Rectal smooth muscle tissue (tissue), 1 donor: ENCODE measurements around the gene LPCAT3.

Experiments
- H3K27ac ChIP-seq: one replicate; pipeline ENCODE4 v1.7.0; 2013; ENCODE audit warnings: low read depth, low read length, inconsistent platforms
- H3K27me3 ChIP-seq: one replicate; pipeline ENCODE4 v1.7.0; 2013; ENCODE audit warnings: low read length; ENCODE audit not compliant: control insufficient read depth, insufficient read depth
- H3K36me3 ChIP-seq: one replicate; pipeline ENCODE4 v1.7.0; 2013; ENCODE audit warnings: low read length; ENCODE audit not compliant: control insufficient read depth, insufficient read depth
- H3K4me1 ChIP-seq: one replicate; pipeline ENCODE4 v1.7.0; 2013; ENCODE audit warnings: low read length; ENCODE audit not compliant: control insufficient read depth, insufficient read depth
- H3K4me3 ChIP-seq: one replicate; pipeline ENCODE4 v1.7.0; 2013; ENCODE audit warnings: low read length
- H3K9ac ChIP-seq: one replicate; pipeline ENCODE4 v1.7.0; 2013; ENCODE audit warnings: low read length

The LPCAT3 gene

GRCh38 chr12:6929466-6930452 lies 88.5 kb downstream of the LPCAT3 start:
- peaks cover 4% of the 10 kb centered on the region for H3K36me3 ChIP-seq
- no peaks in the 10 kb centered on the region for H3K27me3 ChIP-seq
- peak overlapping the region; percentile 80 for H3K9ac ChIP-seq
- peaks cover 39% of the 10 kb centered on the region for H3K4me1 ChIP-seq
- H3K27ac ChIP-seq = peak overlapping the region; percentile 90
- H3K4me3 ChIP-seq = peak overlapping the region; percentile 86

- peak overlapping the region; percentile 86 for H3K4me3 ChIP-seq
- peaks cover 48% of the 10 kb centered on the region for H3K4me1 ChIP-seq
- H3K27ac ChIP-seq = peak overlapping the region; percentile 90
- H3K27me3 ChIP-seq = no peaks in the 10 kb centered on the region
- no peaks in the 10 kb centered on the region for H3K36me3 ChIP-seq
- peak overlapping the region; percentile 80 for H3K9ac ChIP-seq
Observed at GRCh38 chr12:6928703-6929407, 89.4 kb downstream of the LPCAT3 start.

GRCh38 chr12:6928022-6928702 lies 90.1 kb downstream of the LPCAT3 start:
- H3K4me1 ChIP-seq = peaks cover 49% of the 10 kb centered on the region
- no peaks in the 10 kb centered on the region for H3K36me3 ChIP-seq
- no peaks in the 10 kb centered on the region for H3K27me3 ChIP-seq

GRCh38 chr12:6927379-6928021 lies 90.8 kb downstream of the LPCAT3 start, which contains the start of gene ATN1:
TSS of gene ATN1 (plus strand) at chr12:6927959. CDS start at chr12:6934002, 6,043 bp downstream.
- H3K9ac ChIP-seq = peak within 1 kb of the TSS; percentile 80
- H3K4me1 ChIP-seq = peaks cover 44% of the 10 kb centered on the region
- no peaks in the 10 kb centered on the region for H3K27me3 ChIP-seq
- H3K4me3 ChIP-seq = peak within 1 kb of the TSS; percentile 86
- H3K27ac ChIP-seq = peak within 1 kb of the TSS; percentile 99
- no peaks in the 10 kb centered on the region for H3K36me3 ChIP-seq

More at GRCh38 chr12:6928022-6928702, 90.1 kb downstream of the LPCAT3 start:
- peak overlapping the region; percentile 99 for H3K27ac ChIP-seq
- H3K4me3 ChIP-seq = peak overlapping the region; percentile 86
- peak overlapping the region; percentile 80 for H3K9ac ChIP-seq
